Liver (tissue), 9 donors: ENCODE measurements around the gene CCL28. TPM values are rescaled to one million over a fixed set of nuclear protein-coding genes. Genes with fewer than 3 reads are reported as not detected.

Experiments
- DNase-seq: peaks from one replicate; pipeline ENCODE4 v3.0.0-alpha.2; 2017; ENCODE audit warnings: low spot score
- H3K27ac ChIP-seq, 2 donors: one replicate each; pipeline ENCODE4 v1.7.0; 2013; ENCODE audit warnings: inconsistent platforms in 2 of 2, low read length in 2 of 2, control low read depth in 1 of 2, low read depth in 1 of 2, mild to moderate bottlenecking in 1 of 2
- H3K27me3 ChIP-seq, 4 donors: one replicate each; pipeline versions ENCODE4 v1.6.1 to v1.7.0; 2013; ENCODE audit warnings: low read length in 3 of 4, inconsistent platforms in 1 of 4, mild to moderate bottlenecking in 1 of 4, moderate library complexity in 1 of 4; ENCODE audit not compliant: control insufficient read depth in 4 of 4, insufficient read depth in 4 of 4
- H3K36me3 ChIP-seq, 4 donors: one replicate each; pipeline versions ENCODE4 v1.6.1 to v1.7.0; 2013; ENCODE audit warnings: low read length in 3 of 4, mild to moderate bottlenecking in 3 of 4, low read depth in 1 of 4, moderate library complexity in 1 of 4; ENCODE audit not compliant: control insufficient read depth in 4 of 4, insufficient read depth in 3 of 4
- H3K4me1 ChIP-seq, 4 donors: one replicate each; pipeline versions ENCODE4 v1.6.1 to v1.7.0; 2013; ENCODE audit warnings: low read length in 3 of 4, mild to moderate bottlenecking in 3 of 4, moderate library complexity in 1 of 4; ENCODE audit not compliant: control insufficient read depth in 4 of 4, insufficient read depth in 4 of 4
- H3K4me3 ChIP-seq, 3 donors: one replicate each; pipeline versions ENCODE4 v1.6.1 to v1.7.0; 2013; ENCODE audit warnings: low read length in 3 of 3, control low read depth in 1 of 3, low read depth in 1 of 3, mild to moderate bottlenecking in 1 of 3
- H3K9ac ChIP-seq, 2 donors: one replicate each; pipeline ENCODE4 v1.7.0; 2013; ENCODE audit warnings: low read length in 2 of 2, mild to moderate bottlenecking in 2 of 2, moderate library complexity in 2 of 2, control low read depth in 1 of 2, low read depth in 1 of 2
- H3K9me3 ChIP-seq, 4 donors: one replicate each; pipeline versions ENCODE4 v1.6.1 to v1.7.0; 2013; ENCODE audit warnings: low read length in 3 of 4; ENCODE audit not compliant: control insufficient read depth in 4 of 4
- EGR1 ChIP-seq, 2 donors: IDR thresholded peaks; 2 replicates each; pipeline ENCODE4 v1.6.1; 2016 to 2018; ENCODE audit warnings: antibody characterized with exemption in 2 of 2, low read depth in 2 of 2
- FOXA1 ChIP-seq: IDR thresholded peaks from 2 replicates; pipeline ENCODE4 v1.6.1; 2016; ENCODE audit warnings: antibody characterized with exemption
- FOXA2 ChIP-seq: IDR thresholded peaks from 2 replicates; pipeline ENCODE4 v1.6.1; 2016; ENCODE audit warnings: antibody characterized with exemption
- GABPA ChIP-seq, 2 donors: IDR thresholded peaks in 1 of 2; conservative IDR thresholded peaks in 1 of 2; 2 replicates each; pipeline ENCODE4 v1.6.1; 2016; ENCODE audit warnings: antibody characterized with exemption in 2 of 2, mild to moderate bottlenecking in 1 of 2, moderate library complexity in 1 of 2
- HNF4A ChIP-seq, 2 donors: conservative IDR thresholded peaks; 2 replicates each; pipeline ENCODE4 v1.6.1; 2016; ENCODE audit warnings: antibody characterized with exemption in 2 of 2, mild to moderate bottlenecking in 2 of 2
- HNF4G ChIP-seq: IDR thresholded peaks from 2 replicates; pipeline ENCODE4 v1.6.1; 2016; ENCODE audit warnings: antibody characterized with exemption
- JUND ChIP-seq, 2 donors: IDR thresholded peaks; 2 replicates each; pipeline ENCODE4 v1.6.1; 2016; ENCODE audit warnings: antibody characterized with exemption in 2 of 2
- NR2F2 ChIP-seq: IDR thresholded peaks from 2 replicates; pipeline ENCODE4 v1.6.1; 2016; ENCODE audit warnings: antibody characterized with exemption
- RAD21 ChIP-seq, 2 donors: IDR thresholded peaks; 2 replicates each; pipeline ENCODE4 v1.6.1; 2016; ENCODE audit warnings: antibody characterized with exemption in 2 of 2, mild to moderate bottlenecking in 2 of 2
- RXRA ChIP-seq, 2 donors: IDR thresholded peaks; 2 replicates each; pipeline ENCODE4 v1.6.1; 2017 to 2018; ENCODE audit warnings: antibody characterized with exemption in 2 of 2, mild to moderate bottlenecking in 1 of 2
- SP1 ChIP-seq: IDR thresholded peaks from 2 replicates; pipeline ENCODE4 v1.6.1; 2018; ENCODE audit warnings: antibody characterized with exemption, mild to moderate bottlenecking
- TAF1 ChIP-seq: conservative IDR thresholded peaks from 2 replicates; pipeline ENCODE4 v1.6.1; 2016; ENCODE audit warnings: antibody characterized with exemption, mild to moderate bottlenecking
- YY1 ChIP-seq: IDR thresholded peaks from 2 replicates; pipeline ENCODE4 v1.6.1; 2016; ENCODE audit warnings: antibody characterized with exemption, mild to moderate bottlenecking
- WGBS: extraction: QIAGEN DNeasy Blood & Tissue Kit; methylation state at CpG from one replicate; pipeline ENCODE4 v1.1.7; 2013; 5-methylcytosine and 5-hydroxymethylcytosine counted together
- polyA plus RNA-seq, 2 donors: library from polyadenylated mRNA; stranded (reverse) in 1 of 2; unstranded in 1 of 2; fragments of 200-250 nt in 1 of 2; fragments of >200 nt in 1 of 2; fragmentation: Nextera tagmentation in 1 of 2; extraction: Ambion mirVana in 1 of 2; gene quantifications; one replicate each; pipeline versions ENCODE4 v1.2.1 to v1.2.3, GENCODE V29; 2013 to 2015
- total RNA-seq, 2 donors: library from RNA; depleted of rRNA; stranded (reverse); fragments of >200 nt; gene quantifications; one replicate each; pipeline ENCODE4 v1.2.3, GENCODE V29; 2014
- TF ChIP-seq, protein P1 (sequence below): IDR thresholded peaks from 2 replicates; pipeline ENCODE4 v1.6.1; 2016; ENCODE audit warnings: antibody characterized with exemption
- TF ChIP-seq, protein P2 (sequence below): IDR thresholded peaks from 2 replicates; pipeline ENCODE4 v1.6.1; 2016; ENCODE audit warnings: antibody characterized with exemption, mild to moderate bottlenecking
- TF ChIP-seq, protein P3 (sequence below): IDR thresholded peaks from 2 replicates; pipeline ENCODE4 v1.6.1; 2016; ENCODE audit warnings: antibody characterized with exemption
- TF ChIP-seq, protein P4 (sequence below): fragments of 150-350 bp; IDR thresholded peaks from 2 replicates; pipeline ENCODE4 v1.5.1; 2017; ENCODE audit warnings: improper control_type of control experiment, low read depth, low read length; ENCODE audit not compliant: missing input control
- TF ChIP-seq, protein P5 (sequence below): IDR thresholded peaks from 2 replicates; pipeline ENCODE4 v1.6.1; 2016; ENCODE audit warnings: antibody characterized with exemption
- donor health status: healthy.
- donor health status: healthy.
- donor health status: healthy.
- donor health status: healthy.
- donor health status: healthy.

CCL28 gene
- total and polyA plus RNA-seq, 4 donors, result 0.37 to 1.2 (median 0.81) TPM

DNA sequence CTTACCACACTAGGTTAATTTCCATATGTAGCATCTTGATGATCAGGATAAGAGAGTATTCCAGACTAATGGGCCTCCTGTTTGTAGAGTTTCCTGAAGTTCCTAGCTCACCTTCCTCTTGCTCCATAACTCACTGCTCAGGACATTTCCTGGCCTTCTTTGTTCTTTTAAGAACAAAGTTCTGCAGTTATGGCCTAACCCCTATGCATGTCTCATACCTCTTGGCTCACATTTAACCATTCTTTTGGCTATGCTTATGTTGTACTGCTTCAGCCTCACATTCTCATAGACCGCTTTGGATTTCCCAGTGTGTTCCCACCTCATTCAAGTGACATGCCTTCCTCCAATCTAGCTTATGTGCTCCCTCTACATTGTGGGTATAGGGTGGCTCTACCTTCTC, 58.5 kb downstream of the CCL28 start (continued):
- TF ChIP-seq, protein P1, sequence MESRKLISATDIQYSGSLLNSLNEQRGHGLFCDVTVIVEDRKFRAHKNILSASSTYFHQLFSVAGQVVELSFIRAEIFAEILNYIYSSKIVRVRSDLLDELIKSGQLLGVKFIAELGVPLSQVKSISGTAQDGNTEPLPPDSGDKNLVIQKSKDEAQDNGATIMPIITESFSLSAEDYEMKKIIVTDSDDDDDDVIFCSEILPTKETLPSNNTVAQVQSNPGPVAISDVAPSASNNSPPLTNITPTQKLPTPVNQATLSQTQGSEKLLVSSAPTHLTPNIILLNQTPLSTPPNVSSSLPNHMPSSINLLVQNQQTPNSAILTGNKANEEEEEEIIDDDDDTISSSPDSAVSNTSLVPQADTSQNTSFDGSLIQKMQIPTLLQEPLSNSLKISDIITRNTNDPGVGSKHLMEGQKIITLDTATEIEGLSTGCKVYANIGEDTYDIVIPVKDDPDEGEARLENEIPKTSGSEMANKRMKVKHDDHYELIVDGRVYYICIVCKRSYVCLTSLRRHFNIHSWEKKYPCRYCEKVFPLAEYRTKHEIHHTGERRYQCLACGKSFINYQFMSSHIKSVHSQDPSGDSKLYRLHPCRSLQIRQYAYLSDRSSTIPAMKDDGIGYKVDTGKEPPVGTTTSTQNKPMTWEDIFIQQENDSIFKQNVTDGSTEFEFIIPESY, result no peak
- TF ChIP-seq YY1 (no peak), GABPA (IDR thresholded peaks at IDR 0.05 in 1 of 2, conservative IDR thresholded peaks at IDR 0.05 in 1 of 2) (no peak), EGR1 (IDR thresholded peaks at IDR 0.05; ENCODE audit: low read depth in 2 of 2) (no peak), SP1 (no peak), RAD21 (IDR thresholded peaks at IDR 0.05) (no peak), NR2F2 (no peak)

DNA sequence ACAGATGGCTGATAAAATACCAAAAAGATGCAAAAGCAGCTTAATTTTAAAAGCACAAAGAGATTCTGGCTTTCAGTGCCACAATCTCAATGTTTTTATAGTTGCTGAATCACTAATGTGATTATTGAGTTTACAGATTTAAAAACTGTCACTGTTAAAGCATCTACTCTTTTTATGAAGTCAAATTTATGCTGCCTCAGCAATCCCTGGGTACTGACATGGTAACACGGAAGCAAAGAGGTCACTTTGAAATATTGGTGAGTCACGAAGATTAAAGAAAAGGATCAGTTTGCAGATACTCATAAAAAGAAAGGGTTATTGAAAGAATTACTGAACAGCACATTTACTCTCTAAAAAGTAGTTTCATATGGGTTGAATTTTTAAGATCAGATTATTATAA, 59.3 kb downstream of the CCL28 start:
- H3K27ac ChIP-seq, result no peak overlapping the region
- H3K4me3 ChIP-seq, result no peak overlapping the region
- H3K36me3 ChIP-seq, result no peaks in the 10 kb centered on the region
- H3K4me1 ChIP-seq, result peaks cover 0 to 9% (median 3%) of the 10 kb centered on the region in 4 donors
- H3K27me3 ChIP-seq, result no peaks in the 10 kb centered on the region
- DNase-seq, result no peak
- H3K9ac ChIP-seq, result no peak overlapping the region
- WGBS, result 87% methylated on average over 2 of the region's 2 CpGs
- TF ChIP-seq TAF1, result no peak
- TF ChIP-seq, protein P1, result no peak
- TF ChIP-seq, protein P2, sequence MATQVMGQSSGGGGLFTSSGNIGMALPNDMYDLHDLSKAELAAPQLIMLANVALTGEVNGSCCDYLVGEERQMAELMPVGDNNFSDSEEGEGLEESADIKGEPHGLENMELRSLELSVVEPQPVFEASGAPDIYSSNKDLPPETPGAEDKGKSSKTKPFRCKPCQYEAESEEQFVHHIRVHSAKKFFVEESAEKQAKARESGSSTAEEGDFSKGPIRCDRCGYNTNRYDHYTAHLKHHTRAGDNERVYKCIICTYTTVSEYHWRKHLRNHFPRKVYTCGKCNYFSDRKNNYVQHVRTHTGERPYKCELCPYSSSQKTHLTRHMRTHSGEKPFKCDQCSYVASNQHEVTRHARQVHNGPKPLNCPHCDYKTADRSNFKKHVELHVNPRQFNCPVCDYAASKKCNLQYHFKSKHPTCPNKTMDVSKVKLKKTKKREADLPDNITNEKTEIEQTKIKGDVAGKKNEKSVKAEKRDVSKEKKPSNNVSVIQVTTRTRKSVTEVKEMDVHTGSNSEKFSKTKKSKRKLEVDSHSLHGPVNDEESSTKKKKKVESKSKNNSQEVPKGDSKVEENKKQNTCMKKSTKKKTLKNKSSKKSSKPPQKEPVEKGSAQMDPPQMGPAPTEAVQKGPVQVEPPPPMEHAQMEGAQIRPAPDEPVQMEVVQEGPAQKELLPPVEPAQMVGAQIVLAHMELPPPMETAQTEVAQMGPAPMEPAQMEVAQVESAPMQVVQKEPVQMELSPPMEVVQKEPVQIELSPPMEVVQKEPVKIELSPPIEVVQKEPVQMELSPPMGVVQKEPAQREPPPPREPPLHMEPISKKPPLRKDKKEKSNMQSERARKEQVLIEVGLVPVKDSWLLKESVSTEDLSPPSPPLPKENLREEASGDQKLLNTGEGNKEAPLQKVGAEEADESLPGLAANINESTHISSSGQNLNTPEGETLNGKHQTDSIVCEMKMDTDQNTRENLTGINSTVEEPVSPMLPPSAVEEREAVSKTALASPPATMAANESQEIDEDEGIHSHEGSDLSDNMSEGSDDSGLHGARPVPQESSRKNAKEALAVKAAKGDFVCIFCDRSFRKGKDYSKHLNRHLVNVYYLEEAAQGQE, result no peak
- no peak for TF ChIP-seq NR2F2
- no peak for TF ChIP-seq EGR1 (IDR thresholded peaks at IDR 0.05; ENCODE audit: low read depth in 2 of 2)
- no peak for TF ChIP-seq HNF4A (conservative IDR thresholded peaks at IDR 0.05)
- TF ChIP-seq, protein P3, sequence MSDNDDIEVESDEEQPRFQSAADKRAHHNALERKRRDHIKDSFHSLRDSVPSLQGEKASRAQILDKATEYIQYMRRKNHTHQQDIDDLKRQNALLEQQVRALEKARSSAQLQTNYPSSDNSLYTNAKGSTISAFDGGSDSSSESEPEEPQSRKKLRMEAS, result no peak
- no peak for TF ChIP-seq JUND (IDR thresholded peaks at IDR 0.05)
- no peak for TF ChIP-seq RAD21 (IDR thresholded peaks at IDR 0.05)
- no peak for TF ChIP-seq FOXA1
- no peak for TF ChIP-seq RXRA (IDR thresholded peaks at IDR 0.05)
- no peak for TF ChIP-seq YY1
- TF ChIP-seq FOXA2, result no peak
- no peak for TF ChIP-seq SP1
- TF ChIP-seq HNF4G, result no peak
- TF ChIP-seq, protein P4, sequence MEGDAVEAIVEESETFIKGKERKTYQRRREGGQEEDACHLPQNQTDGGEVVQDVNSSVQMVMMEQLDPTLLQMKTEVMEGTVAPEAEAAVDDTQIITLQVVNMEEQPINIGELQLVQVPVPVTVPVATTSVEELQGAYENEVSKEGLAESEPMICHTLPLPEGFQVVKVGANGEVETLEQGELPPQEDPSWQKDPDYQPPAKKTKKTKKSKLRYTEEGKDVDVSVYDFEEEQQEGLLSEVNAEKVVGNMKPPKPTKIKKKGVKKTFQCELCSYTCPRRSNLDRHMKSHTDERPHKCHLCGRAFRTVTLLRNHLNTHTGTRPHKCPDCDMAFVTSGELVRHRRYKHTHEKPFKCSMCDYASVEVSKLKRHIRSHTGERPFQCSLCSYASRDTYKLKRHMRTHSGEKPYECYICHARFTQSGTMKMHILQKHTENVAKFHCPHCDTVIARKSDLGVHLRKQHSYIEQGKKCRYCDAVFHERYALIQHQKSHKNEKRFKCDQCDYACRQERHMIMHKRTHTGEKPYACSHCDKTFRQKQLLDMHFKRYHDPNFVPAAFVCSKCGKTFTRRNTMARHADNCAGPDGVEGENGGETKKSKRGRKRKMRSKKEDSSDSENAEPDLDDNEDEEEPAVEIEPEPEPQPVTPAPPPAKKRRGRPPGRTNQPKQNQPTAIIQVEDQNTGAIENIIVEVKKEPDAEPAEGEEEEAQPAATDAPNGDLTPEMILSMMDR, result no peak
- TF ChIP-seq, protein P5, sequence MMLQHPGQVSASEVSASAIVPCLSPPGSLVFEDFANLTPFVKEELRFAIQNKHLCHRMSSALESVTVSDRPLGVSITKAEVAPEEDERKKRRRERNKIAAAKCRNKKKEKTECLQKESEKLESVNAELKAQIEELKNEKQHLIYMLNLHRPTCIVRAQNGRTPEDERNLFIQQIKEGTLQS, result no peak
- no peak for TF ChIP-seq GABPA (IDR thresholded peaks at IDR 0.05 in 1 of 2, conservative IDR thresholded peaks at IDR 0.05 in 1 of 2)
- no peaks in the 10 kb centered on the region for H3K9me3 ChIP-seq
